LHCN-M2 (cell line): Measurements from ENCODE around the gene MYD88. TPM values are rescaled to one million over a fixed set of nuclear protein-coding genes. Genes with fewer than 3 reads are reported as not detected.

Source experiments
- DNase-seq: peaks from one replicate; pipeline ENCODE4 v3.0.0-alpha.2; 2012; ENCODE audit warnings: low read depth
- total RNA-seq: library from RNA; depleted of rRNA; stranded (reverse); fragments of >200 nt; gene quantifications from 2 replicates; pipeline ENCODE4 v1.2.3, GENCODE V29; 2014; rRNA removed

Gene MYD88
- total RNA-seq, 1 experiment from 2014 or later: 11.4 TPM

GRCh38 chr3:38163841-38164642 lies 25.6 kb downstream of the MYD88 start:
- DNase-seq: no peak

- DNase-seq: no peak
These were observed 26.1 kb downstream of the MYD88 start for GRCh38 chr3:38164643-38164951.

- DNase-seq: peak; percentile 100
These were observed 26.7 kb downstream of the MYD88 start, which contains the start of gene OXSR1 for GRCh38 chr3:38164952-38165721. TSS of gene OXSR1 (plus strand) at chr3:38165537. CDS start at chr3:38165877, 340 bp downstream.

GRCh38 chr3:38165722-38166387 lies 27.4 kb downstream of the MYD88 start:
- DNase-seq: peak; percentile 9

GRCh38 chr3:38167591-38167990 lies 29.1 kb downstream of the MYD88 start:
- DNase-seq: no peak

GRCh38 chr3:38168151-38169026 lies 29.9 kb downstream of the MYD88 start:
- DNase-seq: peak; percentile 79

- peak; percentile 81 for DNase-seq
These were observed 30.5 kb downstream of the MYD88 start for GRCh38 chr3:38169027-38169317.

- no peak for DNase-seq
These were observed 32.3 kb downstream of the MYD88 start for GRCh38 chr3:38170722-38171121.

- DNase-seq: no peak
These were observed 33.2 kb downstream of the MYD88 start for GRCh38 chr3:38171622-38172021.

- no peak for DNase-seq
These were observed 35.5 kb downstream of the MYD88 start for GRCh38 chr3:38173834-38174418.

GRCh38 chr3:38177181-38177580 lies 38.7 kb downstream of the MYD88 start:
- DNase-seq: no peak

- no peak for DNase-seq
These were observed 48.3 kb downstream of the MYD88 start for GRCh38 chr3:38186781-38187180.

- peak; percentile 47 for DNase-seq
These were observed 52.0 kb downstream of the MYD88 start for GRCh38 chr3:38190481-38190881.

Other genes starting within 250 kb of the MYD88 start
- 8.4 and 8.8 TPM in 2 replicates for gene VILL, start 147.9 kb upstream of the MYD88 start, total RNA-seq
- 17.2 and 17.4 TPM in 2 replicates for gene PLCD1, start 109.0 kb upstream of the MYD88 start, total RNA-seq
- gene DLEC1, start 99.5 kb upstream of the MYD88 start, total RNA-seq: 0.13 TPM in 1 of 2 replicates, not detected in the other
- gene ACAA1, start 1.5 kb upstream of the MYD88 start, total RNA-seq: 16.7 and 23.4 TPM in 2 replicates
- 78.9 and 81.3 TPM in 2 replicates for gene OXSR1, start 26.9 kb downstream of the MYD88 start, total RNA-seq
- 0.29 and 1.2 TPM in 2 replicates for gene SLC22A13, start 127.2 kb downstream of the MYD88 start, total RNA-seq
- not detected in 2 replicates for gene SLC22A14, start 143.6 kb downstream of the MYD88 start, total RNA-seq
- gene XYLB, start 208.1 kb downstream of the MYD88 start, total RNA-seq: 2.2 and 3.0 TPM in 2 replicates